Measurements from ENCODE around the gene GOLGA1.

DNA sequence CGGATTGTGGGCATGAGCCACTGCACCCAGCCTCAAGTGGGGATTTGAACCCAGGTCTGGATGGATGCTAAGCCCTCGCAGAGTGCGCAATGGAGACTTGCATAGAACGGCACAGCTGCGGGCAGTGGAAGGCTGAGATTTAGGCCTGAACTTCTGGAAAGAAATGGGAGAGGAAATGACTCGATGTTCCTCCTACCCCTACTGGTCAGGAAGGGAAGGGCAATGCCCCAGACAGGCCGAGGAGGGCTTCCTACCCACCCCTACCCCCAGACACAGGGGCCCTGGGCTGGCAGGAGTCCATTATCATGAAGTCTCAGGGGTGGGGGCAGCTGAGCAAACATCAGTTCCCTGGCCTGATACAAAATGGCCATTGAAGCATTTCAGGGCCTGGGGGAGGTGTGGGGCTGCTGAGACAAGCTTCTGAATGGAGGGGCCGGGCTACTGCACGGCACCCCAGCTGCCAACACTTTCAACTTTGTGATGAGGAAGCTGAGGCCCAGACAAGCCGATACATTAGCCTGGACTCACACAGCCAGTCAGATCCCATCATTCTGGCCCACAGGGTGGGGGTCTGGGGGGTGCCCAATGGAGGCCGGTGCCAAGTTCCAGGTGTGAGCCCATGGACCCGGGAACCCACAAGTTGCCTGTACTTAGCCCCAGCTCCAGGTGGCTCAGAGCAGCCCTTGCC, 101.1 kb downstream of the GOLGA1 start:
- TF ChIP-seq, protein P1, sequence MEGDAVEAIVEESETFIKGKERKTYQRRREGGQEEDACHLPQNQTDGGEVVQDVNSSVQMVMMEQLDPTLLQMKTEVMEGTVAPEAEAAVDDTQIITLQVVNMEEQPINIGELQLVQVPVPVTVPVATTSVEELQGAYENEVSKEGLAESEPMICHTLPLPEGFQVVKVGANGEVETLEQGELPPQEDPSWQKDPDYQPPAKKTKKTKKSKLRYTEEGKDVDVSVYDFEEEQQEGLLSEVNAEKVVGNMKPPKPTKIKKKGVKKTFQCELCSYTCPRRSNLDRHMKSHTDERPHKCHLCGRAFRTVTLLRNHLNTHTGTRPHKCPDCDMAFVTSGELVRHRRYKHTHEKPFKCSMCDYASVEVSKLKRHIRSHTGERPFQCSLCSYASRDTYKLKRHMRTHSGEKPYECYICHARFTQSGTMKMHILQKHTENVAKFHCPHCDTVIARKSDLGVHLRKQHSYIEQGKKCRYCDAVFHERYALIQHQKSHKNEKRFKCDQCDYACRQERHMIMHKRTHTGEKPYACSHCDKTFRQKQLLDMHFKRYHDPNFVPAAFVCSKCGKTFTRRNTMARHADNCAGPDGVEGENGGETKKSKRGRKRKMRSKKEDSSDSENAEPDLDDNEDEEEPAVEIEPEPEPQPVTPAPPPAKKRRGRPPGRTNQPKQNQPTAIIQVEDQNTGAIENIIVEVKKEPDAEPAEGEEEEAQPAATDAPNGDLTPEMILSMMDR (IDR thresholded peaks at IDR 0.05) = peak in 1 of 4 experiments; percentile 24
- no peak for TF ChIP-seq POLR2A (IDR thresholded peaks at IDR 0.05)

Measured in uterus (tissue), 2 donors.